Stimulated activated CD8-positive, alpha-beta memory T cell treated with anti-CD3 and anti-CD28 coated beads, Interleukin-4, amount 100 ng/mL, for 48 hours (primary cell): ENCODE data around the gene PREX1.

Experiments
- DNase-seq: peaks from one replicate; pipeline ENCODE4 v3.0.0-alpha.2; 2020

The PREX1 gene

GRCh38 chr20:48674461-48674860 is 153.3 kb downstream of the PREX1 start:
- no peak for DNase-seq

GRCh38 chr20:48673507-48673906 is 154.3 kb downstream of the PREX1 start:
- DNase-seq, result no peak

GRCh38 chr20:48672324-48672723 is 155.5 kb downstream of the PREX1 start:
- DNase-seq, result no peak

- DNase-seq, result no peak
Measured at GRCh38 chr20:48671141-48671540, 156.7 kb downstream of the PREX1 start.

- DNase-seq, result no peak
Measured at GRCh38 chr20:48669946-48670605, 157.7 kb downstream of the PREX1 start.

- no peak for DNase-seq
Measured at GRCh38 chr20:48668451-48668946, 159.3 kb downstream of the PREX1 start.

GRCh38 chr20:48667889-48668413 is 159.8 kb downstream of the PREX1 start:
- no peak for DNase-seq

GRCh38 chr20:48667481-48667880 is 160.3 kb downstream of the PREX1 start:
- DNase-seq, result no peak

GRCh38 chr20:48665785-48666184 is 162.0 kb downstream of the PREX1 start:
- no peak for DNase-seq

- no peak for DNase-seq
Measured at GRCh38 chr20:48662711-48663110, 165.1 kb downstream of the PREX1 start.

- no peak for DNase-seq
Measured at GRCh38 chr20:48661575-48662455, 166.0 kb downstream of the PREX1 start.

- DNase-seq, result no peak
Measured at GRCh38 chr20:48660788-48661187, 167.0 kb downstream of the PREX1 start.

GRCh38 chr20:48659858-48660257 is 167.9 kb downstream of the PREX1 start:
- no peak for DNase-seq

- no peak for DNase-seq
Measured at GRCh38 chr20:48658505-48658904, 169.3 kb downstream of the PREX1 start.

- no peak for DNase-seq
Measured at GRCh38 chr20:48658198-48658476, 169.7 kb downstream of the PREX1 start.

GRCh38 chr20:48657426-48658197 is 170.2 kb downstream of the PREX1 start:
- peak; percentile 67 for DNase-seq

- no peak for DNase-seq
Measured at GRCh38 chr20:48656661-48657211, 171.1 kb downstream of the PREX1 start.

GRCh38 chr20:48656137-48656536 is 171.7 kb downstream of the PREX1 start:
- no peak for DNase-seq

GRCh38 chr20:48653706-48654051 is 174.1 kb downstream of the PREX1 start:
- no peak for DNase-seq

- DNase-seq, result no peak
Measured at GRCh38 chr20:48652961-48653705, 174.7 kb downstream of the PREX1 start.

GRCh38 chr20:48651960-48652359 is 175.8 kb downstream of the PREX1 start:
- DNase-seq, result no peak

GRCh38 chr20:48651271-48651670 is 176.5 kb downstream of the PREX1 start:
- no peak for DNase-seq
